H1 (cell line): Measurements from ENCODE around the gene RBM6. TPM values are rescaled to one million over a fixed set of nuclear protein-coding genes. Genes with fewer than 3 reads are reported as not detected.

Source experiments
- CTCF ChIA-PET: fragments of 300-600 bp; sonication (Branson Sonifier 250); formaldehyde crosslinking; loops from one replicate; lab custom pipeline; 2021; ENCODE audit not compliant: partially characterized antibody; lab: Charles Lee
- POLR2A ChIA-PET: fragments of 300-600 bp; sonication (Branson Sonifier 250); formaldehyde crosslinking; loops from one replicate; lab custom pipeline; 2021; ENCODE audit warnings: inconsistent platforms; ENCODE audit not compliant: partially characterized antibody; lab: Charles Lee
- DNase-seq, 2 experiments: peaks; one replicate each; pipeline versions ENCODE4 v3.0.0 to v3.0.0-alpha.2; 2010 to 2022; ENCODE audit warnings: low spot score in 2 of 2, low read depth in 1 of 2, mixed read lengths in 1 of 2
- FAIRE-seq: peaks from 2 replicates; lab custom pipeline; 2011; peaks lifted over from hg19 to GRCh38; lab: Jason Lieb, UNC
- H2AFZ ChIP-seq: 2 replicates; pipeline ENCODE4 v1.8.1; 2012; ENCODE audit warnings: low read length, inconsistent platforms
- H2AK5ac ChIP-seq: 2 replicates; pipeline ENCODE4 v1.6.1; 2013; ENCODE audit warnings: low read depth, low read length
- H2BK120ac ChIP-seq: replicated peaks from 2 replicates; pipeline ENCODE3; 2013; ENCODE audit warnings: low read depth, low read length, inconsistent platforms
- H2BK12ac ChIP-seq: 2 replicates; pipeline ENCODE4 v1.6.1; 2013; ENCODE audit warnings: low read depth, low read length
- H2BK15ac ChIP-seq: 2 replicates; pipeline ENCODE4 v1.6.1; 2013; ENCODE audit warnings: low read length
- H2BK20ac ChIP-seq: 2 replicates; pipeline ENCODE4 v1.6.1; 2013; ENCODE audit warnings: low read length
- H2BK5ac ChIP-seq: 2 replicates; pipeline ENCODE4 v1.6.1; 2013; ENCODE audit warnings: low read depth, low read length
- H3K14ac ChIP-seq: 2 replicates; pipeline ENCODE4 v1.6.1; 2013; ENCODE audit warnings: inconsistent platforms; ENCODE audit not compliant: insufficient read length
- H3K18ac ChIP-seq: 2 replicates; pipeline ENCODE4 v1.6.1; 2013; ENCODE audit warnings: low read length; ENCODE audit errors: extremely low read depth
- H3K23ac ChIP-seq: 2 replicates; pipeline ENCODE4 v1.6.1; 2013; ENCODE audit warnings: inconsistent platforms; ENCODE audit not compliant: insufficient read length
- H3K23me2 ChIP-seq: 2 replicates; pipeline ENCODE4 v1.6.1; 2013; ENCODE audit warnings: low read depth, low read length
- H3K27ac ChIP-seq: 2 replicates; pipeline ENCODE4 v1.6.1; 2011; ENCODE audit warnings: low read depth, low read length, inconsistent platforms
- H3K27me3 ChIP-seq, 4 experiments: replicated peaks in 1 of 4; 1 replicate in 1 of 4; 2 replicates in 3 of 4; pipeline versions ENCODE4 v1.6.1 to v1.8.1; 2011 to 2013; ENCODE audit warnings: low read length in 3 of 4, mild to moderate bottlenecking in 3 of 4, inconsistent platforms in 2 of 4, mixed read lengths in 2 of 4, moderate library complexity in 1 of 4; ENCODE audit not compliant: control insufficient read depth in 3 of 4, insufficient read depth in 3 of 4; ENCODE audit errors: extremely low read depth in 1 of 4
- H3K36me3 ChIP-seq, 4 experiments: 2 replicates each; pipeline versions ENCODE4 v1.6.1 to v1.8.1; 2011 to 2013; ENCODE audit warnings: mild to moderate bottlenecking in 4 of 4, low read length in 3 of 4, moderate library complexity in 2 of 4, control low read depth in 1 of 4, inconsistent platforms in 1 of 4; ENCODE audit not compliant: insufficient read depth in 4 of 4, control insufficient read depth in 2 of 4
- H3K4ac ChIP-seq: replicated peaks from 2 replicates; pipeline ENCODE3; 2013; ENCODE audit warnings: low read length, low read depth, mixed read lengths, inconsistent platforms; ENCODE audit not compliant: insufficient read length
- H3K4me1 ChIP-seq, 4 experiments: replicated peaks in 1 of 4; 1 replicate in 1 of 4; 2 replicates in 3 of 4; pipeline versions ENCODE4 v1.6.1 to v1.8.1; 2011 to 2013; ENCODE audit warnings: low read length in 3 of 4, inconsistent platforms in 2 of 4, mixed read lengths in 1 of 4; ENCODE audit not compliant: insufficient read depth in 4 of 4, control insufficient read depth in 3 of 4
- H3K4me2 ChIP-seq, 2 experiments: 2 replicates each; pipeline versions ENCODE4 v1.6.1 to v1.8.1; 2011 to 2013; ENCODE audit warnings: low read depth in 2 of 2, low read length in 2 of 2, control low read depth in 1 of 2, inconsistent platforms in 1 of 2, mild to moderate bottlenecking in 1 of 2; ENCODE audit not compliant: insufficient read depth in 1 of 2
- H3K4me3 ChIP-seq, 4 experiments: fragments of 200-600, 300-600 bp in 1 of 4; sonication (generic), shearing (Covaris generic), sonication (Bioruptor Twin) in 1 of 4; 2 replicates each; pipeline versions ENCODE4 v1.5.1 to v1.8.1; 2011 to 2016; ENCODE audit warnings: low read length in 4 of 4, low read depth in 3 of 4, control low read depth in 2 of 4, inconsistent platforms in 2 of 4, mild to moderate bottlenecking in 2 of 4, mixed read lengths in 1 of 4, moderate library complexity in 1 of 4; ENCODE audit not compliant: insufficient read depth in 2 of 4; ENCODE audit errors: extremely low read depth in 1 of 4
- H3K56ac ChIP-seq: replicated peaks from 2 replicates; pipeline ENCODE3; 2013; ENCODE audit warnings: low read depth, mild to moderate bottlenecking, mixed read lengths, low read length, inconsistent platforms; ENCODE audit not compliant: insufficient read length
- H3K79me1 ChIP-seq: 2 replicates; pipeline ENCODE4 v1.6.1; 2013; ENCODE audit warnings: low read depth, low read length, control low read depth
- H3K79me2 ChIP-seq, 2 experiments: 2 replicates each; pipeline versions ENCODE4 v1.6.1 to v1.8.1; 2012 to 2013; ENCODE audit warnings: low read length in 2 of 2, mild to moderate bottlenecking in 2 of 2, inconsistent platforms in 1 of 2; ENCODE audit not compliant: insufficient read depth in 2 of 2, control insufficient read depth in 1 of 2
- H3K9ac ChIP-seq, 4 experiments: replicated peaks in 1 of 4; 1 replicate in 1 of 4; 2 replicates in 3 of 4; pipeline versions ENCODE4 v1.6.1 to v1.8.1; 2011 to 2013; ENCODE audit warnings: low read depth in 3 of 4, low read length in 3 of 4, control low read depth in 2 of 4, mild to moderate bottlenecking in 2 of 4, moderate library complexity in 2 of 4, inconsistent platforms in 1 of 4; ENCODE audit errors: extremely low read depth in 1 of 4
- H3K9me3 ChIP-seq, 2 experiments: 2 replicates each; pipeline versions ENCODE4 v1.6.1 to v1.8.1; 2012 to 2013; ENCODE audit warnings: mild to moderate bottlenecking in 2 of 2, moderate library complexity in 2 of 2, control low read depth in 1 of 2, inconsistent platforms in 1 of 2, low read depth in 1 of 2, low read length in 1 of 2, mixed read lengths in 1 of 2; ENCODE audit not compliant: insufficient read depth in 2 of 2
- H4K20me1 ChIP-seq, 2 experiments: replicated peaks in 1 of 2; 2 replicates each; pipeline versions ENCODE3 to v1.8.1; 2011 to 2013; ENCODE audit warnings: inconsistent platforms in 2 of 2, low read length in 2 of 2, mild to moderate bottlenecking in 1 of 2; ENCODE audit not compliant: insufficient read depth in 2 of 2, control insufficient read depth in 1 of 2
- H4K5ac ChIP-seq: 2 replicates; pipeline ENCODE4 v1.6.1; 2013; ENCODE audit warnings: low read length, low read depth, mixed read lengths, inconsistent platforms; ENCODE audit not compliant: insufficient read length
- H4K8ac ChIP-seq: 2 replicates; pipeline ENCODE4 v1.8.0; 2013; ENCODE audit warnings: mild to moderate bottlenecking, moderate library complexity, low read length, inconsistent platforms; ENCODE audit not compliant: insufficient read depth; ENCODE audit errors: extremely low read depth
- H4K91ac ChIP-seq: replicated peaks from 2 replicates; pipeline ENCODE3; 2013; ENCODE audit warnings: low read length, mixed read lengths, inconsistent platforms; ENCODE audit not compliant: insufficient read length
- ATF3 ChIP-seq: IDR thresholded peaks from 2 replicates; pipeline ENCODE4 v1.6.1; 2011; ENCODE audit warnings: low read depth, mild to moderate bottlenecking, low read length; ENCODE audit not compliant: insufficient read depth
- EGR1 ChIP-seq: IDR thresholded peaks from 2 replicates; pipeline ENCODE4 v1.6.1; 2011; ENCODE audit warnings: low read depth, low read length, borderline replicate concordance
- WGBS, 2 experiments: shearing (Covaris generic) in 1 of 2; methylation state at CpG; one replicate each; pipeline versions ENCODE4 v1.1.6 to v1.1.7; 2013 to 2015; ENCODE audit warnings: low lambda C conversion rate in 2 of 2, mixed read lengths in 2 of 2, inconsistent platforms in 1 of 2, low coverage in 1 of 2, missing lambda C conversion rate in 1 of 2; ENCODE audit not compliant: insufficient replicate concordance in 2 of 2, insufficient coverage in 1 of 2, insufficient read length in 1 of 2; ENCODE audit errors: extremely low coverage in 1 of 2, missing lambda C conversion rate in 1 of 2; 5-methylcytosine and 5-hydroxymethylcytosine counted together
- polyA plus RNA-seq, 7 experiments: library from polyadenylated mRNA; depleted of rRNA in 3 of 7; stranded (reverse) in 5 of 7; unstranded in 2 of 7; fragments of >200 nt in 5 of 7; fragments of 200-250 nt in 2 of 7; gene quantifications; 1 replicate in 5 of 7; 2 replicates in 1 of 7; 4 replicates in 1 of 7; pipeline versions ENCODE4 v1.2.1 to v1.2.3, GENCODE V29; 2011 to 2013; ENCODE audit warnings: missing spikeins in 2 of 7, mixed read lengths in 2 of 7
- total RNA-seq: library from RNA; stranded (reverse); fragmentation: NEBNext Ultra II Directional; extraction: Animal tissue kit (Norgen Biotek cat#: 25700); gene quantifications from 2 replicates; pipeline ENCODE4 v1.2.1, GENCODE V29; 2021

RBM6 gene
- total and polyA plus RNA-seq, 2 of the 8 experiments (the other 6 are each of a cell fraction or from before 2014, with no cell fraction given), result 30.6 to 80.1 TPM

DNA sequence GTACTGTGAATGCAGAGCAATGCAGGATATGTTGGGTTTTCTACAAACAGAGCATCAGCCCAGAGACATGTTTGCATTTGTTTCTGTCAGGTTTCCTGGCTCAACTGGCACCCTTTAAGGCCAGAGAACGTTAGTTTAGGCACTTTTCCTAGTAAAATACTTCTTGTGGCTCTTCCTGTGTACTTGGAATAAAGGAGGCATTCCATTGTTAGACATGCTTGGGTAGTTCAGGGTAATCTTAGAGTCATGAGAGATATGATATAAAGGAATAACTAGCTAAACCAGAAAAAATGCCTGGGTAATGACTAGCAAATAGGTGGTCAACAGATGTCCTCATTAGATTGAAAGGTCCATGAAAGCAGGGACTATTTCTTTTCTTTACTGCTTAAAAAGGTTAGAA, 88.4 kb downstream of the RBM6 start:
- Histone ChIP-seq H4K8ac (no peak overlapping the region), H4K20me1 (no peaks in the 10 kb centered on the region), H2BK120ac (no peak overlapping the region), H3K79me1 (no peaks in the 10 kb centered on the region; the same call in 1 of the 2 replicates), H3K9me3 (no peaks in the 10 kb centered on the region), H3K56ac (no peak overlapping the region), H2BK15ac (no peak overlapping the region), H3K4me2 (no peak overlapping the region), H2BK12ac (no peak overlapping the region), H3K23ac (no peak overlapping the region), H2AFZ (no peak overlapping the region), H3K4ac (no peak overlapping the region), H3K9ac (no peak overlapping the region), H3K79me2 (0 out of 4 replicates have a peak, but pooled peaks cover 0 to 3% of the 10 kb centered on the region in 2 experiments), H2BK5ac (no peak overlapping the region), H2BK20ac (no peak overlapping the region), H3K36me3 (no peaks in the 10 kb centered on the region; a peak in 1 of 8 replicates), H3K14ac (no peak overlapping the region), H3K4me3 (no peak overlapping the region), H2AK5ac (no peak overlapping the region), H4K91ac (no peak overlapping the region), H4K5ac (no peak overlapping the region), H3K4me1 (peaks cover 0 to 3% (median 1%) of the 10 kb centered on the region in 4 experiments; a peak in 1 of 7 replicates), H3K18ac (no peak overlapping the region), H3K27me3 (no peaks in the 10 kb centered on the region), H3K27ac (no peak overlapping the region), H3K23me2 (no peaks in the 10 kb centered on the region)
- DNase-seq (no peak), FAIRE-seq (no peak)
- 92% methylated on average over 1 of the region's 1 CpG; no CpG with 5 or more reads in 1 of the 2 experiments for WGBS, 2 experiments
- POLR2A ChIA-PET, result interaction anchor here (0.7 kb wide), 1 partner anchor 44 kb away, joined by 3 read pairs; no protein-coding TSS in a partner anchor
- CTCF ChIA-PET, result interaction anchor here (1.0 kb wide), 1 partner anchor 118 kb away, joined by 4 read pairs; no protein-coding TSS in a partner anchor
- TF ChIP-seq EGR1 (no peak), ATF3 (no peak)
